Ovary (tissue), 3 donors: ENCODE data around the gene KLHL6.

Experiments
- CTCF ChIP-seq, 3 donors: fragments of 450-650 bp in 2 of 3; fragments of 200-600 bp in 1 of 3; IDR thresholded peaks; one replicate each; pipeline versions ENCODE4 v1.5.1 to v1.8.0; 2016 to 2022; ENCODE audit warnings: antibody characterized with exemption in 3 of 3, mild to moderate bottlenecking in 1 of 3
- EP300 ChIP-seq: sonication (generic); formaldehyde crosslinking; IDR thresholded peaks from one replicate; pipeline ENCODE4 v1.6.1; 2017; ENCODE audit warnings: antibody characterized with exemption
- donor health status: DM: no; HTN: no; CAD: no.

- TF ChIP-seq CTCF (IDR thresholded peaks at IDR 0.05), result no peak
- no peak for TF ChIP-seq EP300
Observed at GRCh38 chr3:183517607-183518006, 37.9 kb downstream of the KLHL6 start.
